Lung (tissue), 12 donors: ENCODE results near the gene CRELD2. TPM values are rescaled to one million over a fixed set of nuclear protein-coding genes. Genes with fewer than 3 reads are reported as not detected.

ENCODE experiments used
- ATAC-seq: fragments of 200-7000 bp; cut with Tn5 transposase; one replicate; pipeline ENCODE4 v1.9.1; 2020; ENCODE audit warnings: moderate number of reproducible peaks; ENCODE audit not compliant: insufficient read depth, low FRiP score
- DNase-seq, 3 donors: peaks; one replicate each; pipeline ENCODE4 v3.0.0-alpha.2; 2013 to 2017
- H3K27ac ChIP-seq, 2 donors: one replicate each; pipeline ENCODE4 v1.5.1; 2013; ENCODE audit warnings: mild to moderate bottlenecking in 2 of 2, moderate library complexity in 2 of 2, control low read depth in 1 of 2, inconsistent platforms in 1 of 2, low read depth in 1 of 2, low read length in 1 of 2
- H3K27me3 ChIP-seq, 3 donors: one replicate each; pipeline ENCODE4 v1.5.1; 2013; ENCODE audit warnings: low read length in 2 of 3; ENCODE audit not compliant: control insufficient read depth in 3 of 3, insufficient read depth in 3 of 3
- H3K36me3 ChIP-seq, 4 donors: one replicate each; pipeline ENCODE4 v1.5.1; 2013; ENCODE audit warnings: low read length in 4 of 4, mild to moderate bottlenecking in 1 of 4, moderate library complexity in 1 of 4; ENCODE audit not compliant: control insufficient read depth in 4 of 4, insufficient read depth in 4 of 4
- H3K4me1 ChIP-seq, 5 donors: one replicate each; pipeline ENCODE4 v1.5.1; 2013; ENCODE audit warnings: low read length in 5 of 5, mild to moderate bottlenecking in 2 of 5, moderate library complexity in 1 of 5; ENCODE audit not compliant: control insufficient read depth in 5 of 5, insufficient read depth in 5 of 5
- H3K4me3 ChIP-seq: one replicate; pipeline ENCODE4 v1.5.1; 2013; ENCODE audit warnings: mild to moderate bottlenecking, control low read depth, moderate library complexity
- H3K9ac ChIP-seq, 2 donors: one replicate each; pipeline ENCODE4 v1.5.1; 2013; ENCODE audit warnings: low read length in 2 of 2, control low read depth in 1 of 2; ENCODE audit not compliant: insufficient read depth in 1 of 2
- H3K9me3 ChIP-seq, 4 donors: one replicate each; pipeline ENCODE4 v1.5.1; 2013; ENCODE audit warnings: low read length in 3 of 4, mild to moderate bottlenecking in 1 of 4, moderate library complexity in 1 of 4; ENCODE audit not compliant: control insufficient read depth in 4 of 4, insufficient read depth in 3 of 4
- CTCF ChIP-seq: IDR thresholded peaks from 2 replicates; pipeline ENCODE4 v1.5.1; 2012; ENCODE audit warnings: mild to moderate bottlenecking; ENCODE audit errors: control extremely low read depth, extremely low read depth
- WGBS, 2 donors: extraction: QIAGEN DNeasy Blood & Tissue Kit; methylation state at CpG; one replicate each; pipeline ENCODE4 v1.1.7; 2013; 5-methylcytosine and 5-hydroxymethylcytosine counted together
- polyA plus RNA-seq, 2 donors: library from polyadenylated mRNA; stranded (reverse); fragments of 200-250 nt; gene quantifications; one replicate each; pipeline ENCODE4 v1.2.1, GENCODE V29; 2013
- total RNA-seq, 2 donors: library from RNA; depleted of rRNA in 1 of 2; stranded (reverse); fragments of >200 nt in 1 of 2; gene quantifications; one replicate each; pipeline ENCODE4 v1.2.1, GENCODE V29; 2014 to 2021
- donor health status: control.
- donor health status: control.
- donor health status: Bipolar disorder and iron deficiency.
- donor health status: healthy.
- donor health status: DM: yes; HTN: yes; CAD: no.

The CRELD2 gene
- total and polyA plus RNA-seq, 4 donors, result 18.7 to 110 (median 71.9) TPM

- Histone ChIP-seq H3K4me3 (peak overlapping the region; percentile 99), H3K36me3 (peaks cover 0 to 36% (median 8%) of the 10 kb centered on the region in 4 donors), H3K27ac (peak overlapping the region; percentile 92 to 93), H3K4me1 (peaks cover 0 to 41% (median 20%) of the 10 kb centered on the region in 5 donors), H3K9ac (peak overlapping the region in 1 of 2 donors; percentile 25), H3K27me3 (no peaks in the 10 kb centered on the region), H3K9me3 (peaks cover 0 to 3% (median 0%) of the 10 kb centered on the region in 4 donors)
- ATAC-seq (peak; percentile 17), DNase-seq (peak; percentile 88 to 90 (median 88))
- TF ChIP-seq CTCF, result no peak
- WGBS, 2 donors, result 2 to 4% methylated on average over 35 to 70 of the region's 70 CpGs
Measured at GRCh38 chr22:49962012-49962750, 43.7 kb downstream of the CRELD2 start.

- peak in 1 of 3 donors; percentile 11 for DNase-seq
Measured at GRCh38 chr22:49962751-49963646, 44.6 kb downstream of the CRELD2 start.

GRCh38 chr22:49963647-49964026 is 45.2 kb downstream of the CRELD2 start:
- Histone ChIP-seq H3K36me3 (peaks cover 0 to 36% (median 8%) of the 10 kb centered on the region in 4 donors), H3K27me3 (no peaks in the 10 kb centered on the region), H3K4me3 (peak overlapping the region; percentile 61), H3K4me1 (peaks cover 0 to 45% (median 20%) of the 10 kb centered on the region in 5 donors), H3K9me3 (peaks cover 0 to 3% (median 0%) of the 10 kb centered on the region in 4 donors), H3K9ac (no peak overlapping the region), H3K27ac (peak overlapping the region in 1 of 2 donors; percentile 90)
- TF ChIP-seq CTCF, result no peak
- ATAC-seq, result no peak
- no peak for DNase-seq
- 51 to 55% methylated on average over 6 of the region's 6 CpGs for WGBS, 2 donors

More at GRCh38 chr22:49962751-49963646, 44.6 kb downstream of the CRELD2 start:
- Histone ChIP-seq H3K36me3 (peaks cover 0 to 36% (median 8%) of the 10 kb centered on the region in 4 donors), H3K4me3 (peak overlapping the region; percentile 61), H3K27ac (peak overlapping the region; percentile 87 to 90), H3K4me1 (peaks cover 0 to 46% (median 20%) of the 10 kb centered on the region in 5 donors), H3K9ac (no peak overlapping the region), H3K9me3 (peaks cover 0 to 3% (median 0%) of the 10 kb centered on the region in 4 donors), H3K27me3 (no peaks in the 10 kb centered on the region)
- no peak for ATAC-seq
- 50 to 57% methylated on average over 51 to 63 of the region's 63 CpGs for WGBS, 2 donors
- no peak for TF ChIP-seq CTCF
